ENCODE results near the gene CSNK1G2.

- TF ChIP-seq CTCF (IDR thresholded peaks at IDR 0.05) (no peak), POLR2A (IDR thresholded peaks at IDR 0.05; ENCODE audit: low read depth) (no peak), POLR2AphosphoS5 (IDR thresholded peaks at IDR 0.05) (no peak)
Observed at GRCh38 chr19:1947651-1948209, 6.8 kb downstream of the CSNK1G2 start.

Data from esophagus muscularis mucosa (tissue), 3 donors.